ENCODE data around the gene FAM131C.
"Not testable (repeated sequence)": the region's sequence is repeated elsewhere in the genome, so short reads cannot be mapped to it uniquely, and the experiment has no call there.

DNA sequence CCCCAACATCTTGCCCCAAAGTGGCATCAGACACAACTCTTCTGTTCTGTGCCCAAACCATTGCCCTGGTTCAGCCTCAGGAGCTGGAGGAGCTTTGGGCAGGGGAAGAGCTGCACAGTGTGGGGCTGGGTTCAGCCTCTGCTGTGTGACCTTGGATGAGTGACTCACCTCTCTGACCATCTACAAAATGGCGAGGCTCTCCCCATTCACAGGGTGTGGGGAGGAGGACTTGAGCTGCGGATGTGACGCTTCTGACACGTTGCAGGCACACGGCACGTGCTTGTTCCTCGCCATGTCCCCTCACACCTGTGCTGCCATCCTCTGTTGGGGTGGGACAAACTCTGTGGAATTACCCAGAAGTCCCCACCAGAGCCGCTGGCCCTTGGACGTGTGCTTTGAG lies 30.8 kb downstream of the FAM131C start:
- TF ChIP-seq, protein P1, sequence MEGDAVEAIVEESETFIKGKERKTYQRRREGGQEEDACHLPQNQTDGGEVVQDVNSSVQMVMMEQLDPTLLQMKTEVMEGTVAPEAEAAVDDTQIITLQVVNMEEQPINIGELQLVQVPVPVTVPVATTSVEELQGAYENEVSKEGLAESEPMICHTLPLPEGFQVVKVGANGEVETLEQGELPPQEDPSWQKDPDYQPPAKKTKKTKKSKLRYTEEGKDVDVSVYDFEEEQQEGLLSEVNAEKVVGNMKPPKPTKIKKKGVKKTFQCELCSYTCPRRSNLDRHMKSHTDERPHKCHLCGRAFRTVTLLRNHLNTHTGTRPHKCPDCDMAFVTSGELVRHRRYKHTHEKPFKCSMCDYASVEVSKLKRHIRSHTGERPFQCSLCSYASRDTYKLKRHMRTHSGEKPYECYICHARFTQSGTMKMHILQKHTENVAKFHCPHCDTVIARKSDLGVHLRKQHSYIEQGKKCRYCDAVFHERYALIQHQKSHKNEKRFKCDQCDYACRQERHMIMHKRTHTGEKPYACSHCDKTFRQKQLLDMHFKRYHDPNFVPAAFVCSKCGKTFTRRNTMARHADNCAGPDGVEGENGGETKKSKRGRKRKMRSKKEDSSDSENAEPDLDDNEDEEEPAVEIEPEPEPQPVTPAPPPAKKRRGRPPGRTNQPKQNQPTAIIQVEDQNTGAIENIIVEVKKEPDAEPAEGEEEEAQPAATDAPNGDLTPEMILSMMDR (conservative IDR thresholded peaks at IDR 0.05 in 1 of 2, IDR thresholded peaks at IDR 0.05 in 1 of 2; ENCODE audit: extremely low read depth in 1 of 2, insufficient read depth in 1 of 2, low read depth in 1 of 2, low read length in 2 of 2) = not testable (repeated sequence)
- TF ChIP-seq EZH2 (IDR thresholded peaks at IDR 0.05; ENCODE audit: borderline replicate concordance, low read length) = not testable (repeated sequence)

Measured in mammary epithelial cell (primary cell).